Breast epithelium (tissue), 3 donors: Measurements from ENCODE around the gene BRAT1.

ENCODE experiments used
- POLR2AphosphoS5 ChIP-seq, 3 donors: sonication (generic); formaldehyde crosslinking; IDR thresholded peaks; one replicate each; pipeline ENCODE4 v1.6.1; 2017; ENCODE audit warnings: antibody characterized with exemption in 3 of 3
- TF ChIP-seq, protein P1 (sequence below), 3 donors: fragments of 450-650 bp; IDR thresholded peaks; one replicate each; pipeline ENCODE4 v1.5.1; 2016 to 2017; ENCODE audit warnings: antibody characterized with exemption in 3 of 3, mild to moderate bottlenecking in 3 of 3, moderate library complexity in 3 of 3

- TF ChIP-seq, protein P1, sequence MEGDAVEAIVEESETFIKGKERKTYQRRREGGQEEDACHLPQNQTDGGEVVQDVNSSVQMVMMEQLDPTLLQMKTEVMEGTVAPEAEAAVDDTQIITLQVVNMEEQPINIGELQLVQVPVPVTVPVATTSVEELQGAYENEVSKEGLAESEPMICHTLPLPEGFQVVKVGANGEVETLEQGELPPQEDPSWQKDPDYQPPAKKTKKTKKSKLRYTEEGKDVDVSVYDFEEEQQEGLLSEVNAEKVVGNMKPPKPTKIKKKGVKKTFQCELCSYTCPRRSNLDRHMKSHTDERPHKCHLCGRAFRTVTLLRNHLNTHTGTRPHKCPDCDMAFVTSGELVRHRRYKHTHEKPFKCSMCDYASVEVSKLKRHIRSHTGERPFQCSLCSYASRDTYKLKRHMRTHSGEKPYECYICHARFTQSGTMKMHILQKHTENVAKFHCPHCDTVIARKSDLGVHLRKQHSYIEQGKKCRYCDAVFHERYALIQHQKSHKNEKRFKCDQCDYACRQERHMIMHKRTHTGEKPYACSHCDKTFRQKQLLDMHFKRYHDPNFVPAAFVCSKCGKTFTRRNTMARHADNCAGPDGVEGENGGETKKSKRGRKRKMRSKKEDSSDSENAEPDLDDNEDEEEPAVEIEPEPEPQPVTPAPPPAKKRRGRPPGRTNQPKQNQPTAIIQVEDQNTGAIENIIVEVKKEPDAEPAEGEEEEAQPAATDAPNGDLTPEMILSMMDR (IDR thresholded peaks at IDR 0.05), result no peak
- no peak for TF ChIP-seq POLR2AphosphoS5 (IDR thresholded peaks at IDR 0.05)
These were observed 638 bp downstream of the BRAT1 start for GRCh38 chr7:2554661-2555111.
